Embryonic facial prominence (tissue), 1 donor: ENCODE data around the gene SMAD6.
A peak's percentile ranks its signal among the peaks of the same experiment; 100 is the strongest.
"Not testable (repeated sequence)": the region's sequence is repeated elsewhere in the genome, so short reads cannot be mapped to it uniquely, and the experiment has no call there.

ENCODE experiments used
- DNase-seq: peaks from one replicate; pipeline ENCODE4 v3.0.0-alpha.2; 2016; ENCODE audit errors: extremely low spot score

The SMAD6 gene

DNA sequence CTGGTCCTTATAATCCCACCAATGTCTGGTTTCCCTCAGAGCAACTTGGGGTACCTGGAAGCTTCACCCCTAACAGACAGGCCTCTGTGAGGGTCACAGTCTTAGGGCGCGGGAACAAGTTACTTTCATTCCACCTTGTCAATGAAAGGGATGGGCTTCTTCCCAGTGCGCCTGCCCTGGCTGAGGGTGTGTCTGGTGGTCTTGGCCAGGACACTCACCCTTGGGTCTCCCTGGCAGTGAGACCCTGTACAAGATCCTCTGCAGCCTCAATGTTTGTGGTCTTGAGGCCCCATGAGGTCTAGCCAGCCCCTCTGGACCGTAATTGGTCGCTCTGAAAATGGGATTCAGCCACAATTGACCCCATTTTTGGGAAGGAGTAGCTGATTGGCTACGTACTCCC is 40.2 kb downstream of the SMAD6 start:
- DNase-seq = no peak

DNA sequence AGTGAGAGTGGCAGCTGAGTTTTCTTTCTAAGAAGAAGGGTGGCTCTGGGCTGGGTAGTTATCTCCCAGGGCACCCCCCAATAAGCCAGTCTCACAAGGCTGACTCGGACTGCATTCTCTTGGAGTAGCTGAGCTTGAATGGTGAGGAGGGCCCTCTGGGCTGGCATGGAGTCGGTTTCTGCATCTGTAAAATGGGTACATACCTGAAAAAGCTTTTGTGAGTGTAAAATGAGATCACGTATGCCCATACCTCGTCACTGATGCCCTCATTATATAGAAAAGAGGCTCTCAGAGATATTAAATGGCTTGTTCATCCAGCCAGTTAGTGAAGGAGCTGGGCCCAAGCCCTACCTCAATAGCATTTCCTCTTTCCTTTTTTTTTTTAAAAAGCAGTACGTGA is 41.2 kb downstream of the SMAD6 start:
- no peak for DNase-seq

DNA sequence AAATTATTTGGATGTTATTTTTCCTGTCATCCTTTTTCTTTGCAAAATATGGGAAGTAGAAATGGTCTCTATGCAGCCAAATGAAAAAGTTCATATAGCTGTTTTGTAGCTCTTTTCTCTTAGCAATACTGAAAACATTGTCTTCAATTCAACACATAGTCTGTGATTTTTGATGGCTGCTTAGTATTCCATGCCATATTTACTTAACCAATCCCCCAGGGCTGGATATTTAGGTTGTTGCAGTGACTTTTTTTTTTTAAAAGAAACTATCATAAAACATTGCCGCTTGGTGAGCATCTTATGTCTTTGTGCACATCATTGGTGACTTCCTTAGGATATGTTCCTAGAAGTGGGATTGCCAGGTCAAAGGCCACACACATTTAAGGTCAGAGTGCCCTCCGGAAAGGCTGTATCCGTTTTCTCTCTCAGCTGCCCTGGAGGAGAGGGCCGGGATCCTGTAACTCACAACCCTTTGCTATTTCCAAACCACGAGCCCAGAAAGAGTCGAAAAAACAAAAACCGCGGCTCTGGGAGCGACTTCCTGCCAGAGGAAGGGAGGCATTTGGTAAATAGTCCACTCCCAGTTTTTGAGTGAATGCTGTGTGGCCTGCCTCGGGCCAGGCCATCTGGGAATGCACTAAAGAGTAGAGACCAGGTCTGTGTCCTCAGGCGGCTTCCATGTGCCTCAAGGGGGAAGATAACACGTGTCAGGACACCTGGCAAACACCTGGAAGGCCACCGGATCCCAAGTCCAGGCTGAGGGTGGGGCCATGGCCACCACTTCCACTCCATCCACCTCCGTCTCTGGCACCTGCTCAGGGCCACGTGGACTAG is 41.9 kb downstream of the SMAD6 start:
- DNase-seq = no peak

DNA sequence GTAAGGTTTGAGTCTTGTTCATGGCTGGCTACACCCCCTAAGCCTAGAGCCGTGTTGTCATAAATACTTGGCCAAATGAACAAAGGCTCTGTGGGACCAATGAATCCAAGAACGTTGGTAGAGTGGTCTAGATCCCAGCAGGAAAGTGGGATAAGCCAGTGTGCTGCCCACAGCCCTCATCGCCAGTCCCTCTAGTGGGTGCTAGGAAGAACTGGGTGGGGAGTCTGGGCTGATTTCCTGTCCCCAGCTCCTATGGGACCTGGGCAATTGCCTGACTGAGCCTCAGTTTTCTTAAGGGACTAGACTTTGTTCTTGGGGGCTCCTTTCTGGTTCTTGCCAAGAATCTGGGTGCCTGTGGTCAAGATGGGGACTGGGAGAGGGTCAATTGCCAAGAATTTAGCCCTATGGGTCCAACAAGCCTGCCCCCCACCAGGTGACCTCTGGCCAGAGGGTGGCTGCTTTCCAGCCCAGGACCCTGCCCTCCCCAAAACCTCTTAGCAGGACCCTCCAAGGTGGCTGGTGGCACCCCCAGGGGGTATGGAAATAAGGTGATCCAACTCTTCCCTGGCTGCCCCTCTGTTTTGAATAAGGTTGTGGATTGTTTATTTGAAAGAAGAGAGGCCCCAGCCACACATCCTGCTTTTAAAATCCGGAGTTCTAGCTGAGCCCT is 42.7 kb downstream of the SMAD6 start:
- DNase-seq = no peak

DNA sequence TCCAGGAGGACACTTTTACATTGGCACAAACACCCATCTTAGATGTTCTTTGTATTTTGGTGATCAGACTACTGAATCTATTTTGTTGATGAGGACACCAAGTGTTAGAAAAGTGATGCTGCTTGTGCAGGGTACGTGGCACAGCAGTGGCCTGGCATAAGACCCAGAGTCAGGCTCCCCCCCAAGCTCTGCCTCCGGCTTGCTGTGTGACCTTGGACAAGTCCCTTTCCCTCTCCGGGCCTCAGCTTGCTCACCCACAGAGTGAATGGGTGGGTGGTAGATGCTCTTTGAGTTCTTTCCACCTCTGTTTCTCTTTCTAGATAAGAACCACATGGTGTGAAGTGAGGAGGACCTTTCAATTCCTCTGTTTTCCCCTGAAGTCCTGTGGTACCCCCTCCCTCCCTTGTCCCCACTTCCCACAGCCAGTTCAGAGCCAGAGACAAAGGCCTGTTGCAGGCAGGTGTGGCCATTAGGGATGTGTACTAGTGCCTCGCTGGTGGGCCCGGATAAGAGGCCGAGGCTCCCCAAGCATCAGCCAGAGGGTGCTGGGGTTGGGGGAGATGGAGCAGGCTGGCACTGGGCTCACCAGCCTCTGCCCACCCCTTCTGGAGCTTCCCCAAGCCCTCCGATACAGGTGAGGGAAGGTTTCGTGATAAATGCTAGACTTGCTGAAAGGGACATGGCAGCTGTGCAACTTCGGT is 43.6 kb downstream of the SMAD6 start:
- DNase-seq = no peak

DNA sequence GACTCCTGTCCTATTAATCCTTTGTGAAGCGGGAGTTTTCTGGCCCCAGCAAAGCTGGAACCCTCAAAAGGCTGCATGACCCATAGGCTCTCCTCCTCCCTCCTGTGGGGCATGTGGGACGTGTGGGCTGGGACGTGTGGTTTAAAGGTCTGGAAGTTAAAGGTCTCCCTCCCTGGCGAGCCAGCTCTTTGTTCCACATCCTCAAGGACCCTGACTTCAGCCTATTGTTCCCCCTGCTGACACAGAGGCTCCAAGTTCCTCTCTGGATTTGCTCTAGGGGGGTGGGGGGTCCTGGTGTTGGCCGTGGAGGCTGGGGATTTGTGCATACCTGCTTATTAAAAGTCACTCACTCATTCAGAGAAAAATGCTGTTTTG is 44.2 kb downstream of the SMAD6 start:
- no peak for DNase-seq

DNA sequence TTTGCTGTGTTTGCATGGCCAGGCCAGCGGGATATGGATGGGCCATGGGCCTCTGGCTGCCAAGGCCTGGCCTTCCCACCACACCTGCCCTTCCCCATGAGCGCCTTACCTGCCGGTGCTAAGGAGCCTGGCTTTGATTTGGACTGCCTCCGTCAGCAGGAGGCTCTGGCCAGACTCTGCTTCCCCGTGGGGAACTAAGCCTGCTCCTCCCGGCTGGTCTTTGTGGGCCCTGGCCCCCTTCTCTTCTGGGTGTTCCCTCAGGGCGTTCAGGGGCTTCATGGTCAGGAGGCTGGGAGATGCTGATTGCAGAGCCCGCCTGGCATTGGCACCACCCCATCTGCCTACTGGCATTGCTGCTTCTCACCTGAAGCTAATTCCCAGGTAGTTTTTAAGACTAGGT is 45.2 kb downstream of the SMAD6 start:
- DNase-seq = no peak

DNA sequence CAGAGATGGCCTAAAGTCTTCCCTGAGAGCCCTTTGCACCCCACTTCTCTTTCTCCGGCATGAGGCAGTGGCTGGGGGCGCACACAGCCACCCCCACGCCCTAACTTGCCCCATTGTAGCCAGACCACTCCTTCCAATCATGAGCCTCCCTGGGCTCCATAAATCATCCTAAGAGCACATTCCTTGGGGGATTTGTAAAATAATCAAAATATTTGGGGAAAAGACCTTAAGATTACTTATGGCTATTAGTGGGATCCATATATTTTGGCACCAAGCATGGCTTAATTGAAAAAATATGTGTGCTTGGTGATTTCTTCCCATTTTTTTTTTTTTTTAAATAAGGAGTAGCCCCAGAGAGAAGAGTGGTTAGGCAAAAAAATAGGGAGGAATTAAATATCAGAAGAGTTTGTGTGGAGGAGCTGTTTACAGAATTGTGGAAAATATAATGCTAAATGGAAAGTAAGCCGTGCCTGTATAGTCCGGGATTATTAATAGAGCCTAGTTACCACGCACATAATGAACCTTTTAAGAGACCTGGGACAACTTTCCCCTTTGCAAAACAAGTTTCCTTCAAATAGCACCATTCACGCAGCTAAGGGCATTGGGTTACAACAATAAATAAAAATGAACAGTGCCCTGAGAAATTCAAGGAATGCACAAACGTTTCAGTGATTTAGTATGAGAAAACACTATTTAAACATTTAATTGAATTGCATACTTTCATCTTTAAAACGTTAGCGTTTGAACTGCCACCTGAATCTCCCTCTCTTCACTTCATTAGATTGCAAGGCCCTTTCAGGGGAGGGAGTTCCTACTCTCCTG is 46.1 kb downstream of the SMAD6 start:
- DNase-seq = peak; percentile 58

DNA sequence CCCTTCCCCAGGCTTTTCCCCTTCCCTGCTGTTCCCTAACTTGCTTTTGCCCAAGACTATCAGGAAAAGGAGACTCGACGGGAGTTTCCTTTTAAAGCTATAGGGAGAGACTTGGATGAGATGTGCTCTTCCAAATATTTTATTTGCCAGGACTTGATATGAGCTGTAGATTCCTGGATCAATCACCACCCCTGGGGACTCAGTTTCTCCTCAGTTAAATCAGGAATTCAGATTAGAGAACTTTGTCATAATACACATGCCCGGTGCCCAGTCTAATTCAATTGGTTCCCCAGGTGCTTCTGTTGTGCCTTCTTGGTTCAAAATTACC is 46.6 kb downstream of the SMAD6 start:
- DNase-seq = no peak

DNA sequence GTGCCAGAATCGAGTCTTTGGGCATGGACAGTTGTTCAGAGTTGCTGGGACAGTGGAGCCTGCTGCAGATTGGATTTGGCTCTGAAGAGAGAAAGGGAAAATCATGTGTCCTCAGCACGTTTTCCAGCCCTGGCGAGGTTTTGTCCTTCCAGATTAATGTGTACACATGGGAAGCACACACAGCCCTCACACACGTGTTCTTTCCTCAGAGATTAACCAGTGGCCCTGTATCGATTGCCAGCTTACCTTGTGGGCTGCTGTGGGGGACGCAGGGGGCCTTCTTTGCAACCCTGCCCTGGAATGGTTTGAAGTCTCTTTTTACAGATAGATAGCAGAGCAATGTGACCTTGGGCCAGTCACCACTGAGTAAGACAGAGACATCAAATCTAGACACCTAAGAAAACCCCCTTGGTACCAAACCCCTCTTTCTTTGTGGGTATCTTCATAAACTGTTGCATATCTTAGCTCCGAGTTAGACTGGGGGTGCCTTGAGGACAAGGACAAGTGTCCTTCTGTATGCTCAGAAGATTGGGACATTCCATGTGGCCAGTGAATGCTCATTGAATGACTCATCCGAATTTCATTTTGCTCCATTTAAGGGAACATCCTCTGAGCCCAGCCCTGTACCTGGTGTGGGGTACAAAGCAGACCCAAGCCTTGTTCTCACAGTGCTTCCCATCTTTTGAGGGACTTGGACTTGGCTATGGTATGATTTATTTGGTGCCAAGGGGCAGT is 48.0 kb downstream of the SMAD6 start:
- DNase-seq = no peak

DNA sequence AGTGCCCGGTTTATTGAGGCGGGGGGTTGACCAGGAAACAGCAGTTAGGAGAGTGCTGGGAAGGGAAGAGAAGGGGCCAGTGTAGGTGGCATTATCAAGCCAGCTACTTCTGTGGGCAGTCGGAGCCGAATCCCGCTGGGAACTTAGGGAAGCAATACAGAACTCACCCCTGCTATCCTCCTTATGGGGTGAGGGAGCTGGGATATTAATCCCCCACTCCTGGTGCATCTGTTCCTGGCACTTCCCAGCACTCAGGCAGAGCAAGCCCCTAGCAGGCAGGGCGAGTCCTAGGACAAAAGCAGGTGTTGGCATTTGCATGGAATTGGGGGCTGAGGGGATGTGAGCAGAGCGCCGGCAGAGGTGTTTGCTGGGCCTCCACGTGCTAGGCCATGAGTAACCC is 48.6 kb downstream of the SMAD6 start:
- no peak for DNase-seq

DNA sequence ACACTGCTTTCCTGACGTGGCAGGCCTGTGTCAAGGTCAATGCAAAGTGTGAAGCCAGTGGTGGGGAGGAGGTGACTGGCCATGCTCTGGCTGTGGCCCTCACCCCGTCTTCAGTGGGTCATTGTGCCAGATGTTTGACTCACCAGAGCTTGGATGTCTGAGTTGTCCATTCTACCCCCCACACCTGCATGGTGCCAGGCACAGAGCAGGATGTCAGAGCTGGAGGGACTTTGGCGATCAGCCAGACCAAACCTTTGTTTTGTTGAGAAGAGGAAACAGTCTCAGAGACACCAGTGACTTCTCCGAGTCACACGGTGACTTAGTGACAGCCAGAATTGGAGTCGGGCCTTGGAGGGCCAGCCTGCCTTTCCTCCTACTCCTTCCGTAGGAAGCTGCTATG is 49.5 kb downstream of the SMAD6 start:
- DNase-seq = no peak

DNA sequence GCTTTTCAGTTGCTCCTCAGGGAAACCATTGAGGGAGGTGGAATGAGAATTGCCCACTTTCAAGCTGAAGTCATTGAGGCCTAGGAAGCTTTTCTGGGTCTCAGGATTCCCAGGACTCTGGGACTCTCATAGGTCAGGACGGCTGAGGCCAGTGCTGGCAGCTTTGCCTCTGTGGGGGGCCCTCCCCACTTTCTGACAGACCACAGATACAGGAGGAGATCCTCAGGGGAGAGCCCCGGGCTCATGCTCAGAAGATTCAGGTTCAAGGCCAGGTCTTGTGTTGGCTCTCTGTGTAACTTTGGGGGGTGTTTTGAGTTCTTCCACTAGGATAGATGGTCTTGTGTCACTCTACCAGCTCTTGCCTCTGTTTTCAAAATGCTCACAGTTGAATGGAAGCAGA is 50.0 kb downstream of the SMAD6 start:
- no peak for DNase-seq

DNA sequence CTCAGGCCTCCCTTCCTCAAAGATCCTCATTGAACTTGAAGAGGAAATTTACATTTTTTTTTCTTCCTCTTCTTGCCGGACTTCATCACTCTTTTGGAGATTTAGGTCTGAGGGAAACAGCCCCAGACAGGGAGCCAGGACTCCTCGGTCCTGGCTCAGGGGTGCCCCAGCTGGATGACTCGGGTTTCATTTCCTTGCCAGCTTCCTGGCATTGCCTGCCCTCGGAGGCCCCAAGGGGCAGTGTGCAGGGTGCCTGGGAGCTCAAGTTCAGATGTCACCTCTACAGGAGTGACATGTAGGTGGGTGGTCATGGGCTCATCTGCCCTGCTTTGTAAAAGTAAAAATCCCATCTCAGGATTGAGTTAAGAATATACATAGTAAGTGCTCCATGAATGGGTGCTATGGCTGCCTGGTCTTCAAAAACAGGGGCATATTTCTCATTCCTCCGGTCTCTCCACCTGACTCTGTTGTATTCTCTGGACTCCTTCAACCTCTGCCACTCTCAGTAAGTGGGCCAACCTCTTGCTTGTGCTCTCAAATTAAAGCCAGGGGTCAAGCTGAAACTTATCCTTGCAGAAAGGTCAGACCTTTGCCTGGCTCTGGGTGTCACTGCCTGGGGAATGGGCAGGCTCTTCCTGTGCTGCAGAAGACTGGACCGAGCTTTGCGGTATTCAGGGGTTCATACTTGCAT is 51.8 kb downstream of the SMAD6 start:
- DNase-seq = no peak

DNA sequence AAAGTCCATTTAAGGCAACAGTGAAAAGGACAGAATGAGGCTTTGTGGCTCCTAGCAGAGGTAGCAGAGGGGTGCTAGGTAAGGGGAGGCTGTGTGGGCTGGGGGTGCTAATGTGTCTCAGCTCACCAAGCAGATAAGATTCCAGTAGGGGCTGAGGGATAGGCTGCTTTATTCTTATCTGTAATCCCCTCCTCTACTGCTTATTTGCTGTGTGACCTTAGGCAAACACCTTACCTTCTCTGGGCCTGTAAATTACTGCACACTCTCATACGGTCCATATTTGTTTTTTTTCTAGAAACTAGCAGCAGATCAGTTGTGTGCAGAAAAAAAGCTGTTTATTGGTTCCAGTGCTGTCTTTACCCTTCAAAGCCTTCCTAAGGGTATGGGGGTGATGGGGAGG is 52.8 kb downstream of the SMAD6 start:
- no peak for DNase-seq

DNA sequence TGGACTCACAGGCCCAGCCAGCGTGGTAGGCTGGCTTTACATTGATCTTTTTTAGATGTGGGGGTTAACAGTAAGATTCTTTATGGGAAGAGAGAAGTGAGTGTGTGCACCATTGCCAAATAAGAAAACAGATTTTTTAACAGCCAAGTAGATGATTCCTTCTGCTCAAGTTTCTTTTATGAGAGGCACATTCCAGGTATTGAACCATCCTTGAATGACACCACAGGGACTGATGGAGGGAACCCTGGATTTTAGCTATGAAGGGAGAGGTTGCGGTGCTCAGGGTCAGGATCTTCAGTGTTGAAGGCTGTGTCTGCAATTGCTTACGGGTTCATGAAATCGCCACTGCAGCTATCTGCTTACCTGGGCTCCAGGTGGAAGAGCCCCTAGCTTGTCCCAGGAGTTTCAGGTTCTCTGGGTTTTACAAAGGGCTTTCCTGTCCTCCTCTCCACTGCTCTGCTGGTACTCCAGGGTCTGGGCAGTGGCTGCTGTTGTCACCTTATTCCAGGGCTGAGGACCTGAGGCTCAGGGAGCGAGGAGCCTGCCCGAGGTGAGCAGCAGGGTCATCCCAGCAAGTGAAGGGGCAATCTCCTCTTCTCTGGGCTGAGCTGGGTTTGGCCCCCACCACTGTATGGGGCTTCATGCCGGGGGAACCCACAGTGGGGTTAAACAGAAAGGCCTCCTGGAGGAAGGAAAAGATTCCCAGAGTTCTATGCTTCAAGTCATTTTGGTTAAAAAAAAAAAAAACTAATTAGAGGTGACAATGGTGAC is 53.4 kb downstream of the SMAD6 start:
- no peak for DNase-seq

DNA sequence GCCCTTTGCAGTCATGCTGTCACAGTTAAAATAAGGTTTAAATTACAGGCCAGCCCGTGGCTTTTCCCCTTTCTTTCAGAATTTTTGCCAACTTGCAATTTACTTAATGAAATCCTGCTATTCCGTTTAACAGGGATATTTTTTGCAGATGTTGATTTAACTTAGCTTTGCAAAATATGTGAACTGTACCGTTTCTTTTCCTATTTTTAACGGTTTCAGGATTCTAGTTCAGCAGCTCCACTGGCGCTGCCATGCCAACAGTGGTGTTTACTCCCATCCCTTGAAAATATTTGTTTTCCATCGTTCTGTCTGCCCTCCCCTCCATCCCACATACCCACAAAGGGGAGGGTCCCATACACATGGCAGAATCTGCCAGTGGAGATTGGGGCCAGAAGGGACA is 54.3 kb downstream of the SMAD6 start:
- DNase-seq = peak; percentile 92

DNA sequence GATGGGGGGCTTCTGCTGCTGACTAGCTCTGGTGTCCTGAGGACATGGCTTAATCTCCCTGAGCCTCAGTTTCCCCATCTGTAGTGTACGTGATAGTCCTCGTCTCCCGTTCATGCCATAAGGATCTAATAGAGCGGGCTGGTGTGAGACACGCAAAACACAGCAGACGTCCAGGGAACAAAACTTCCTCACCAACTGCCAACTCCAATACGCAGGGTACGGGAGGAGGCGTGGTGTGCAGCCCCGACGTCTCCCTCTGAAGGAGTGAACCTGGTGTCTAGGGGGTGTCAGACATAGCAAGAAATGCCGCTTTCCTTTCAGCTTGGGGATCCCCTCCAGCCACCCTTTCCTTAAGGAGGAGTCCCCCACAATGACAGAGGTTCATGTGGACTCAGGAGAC is 55.0 kb downstream of the SMAD6 start:
- no peak for DNase-seq

DNA sequence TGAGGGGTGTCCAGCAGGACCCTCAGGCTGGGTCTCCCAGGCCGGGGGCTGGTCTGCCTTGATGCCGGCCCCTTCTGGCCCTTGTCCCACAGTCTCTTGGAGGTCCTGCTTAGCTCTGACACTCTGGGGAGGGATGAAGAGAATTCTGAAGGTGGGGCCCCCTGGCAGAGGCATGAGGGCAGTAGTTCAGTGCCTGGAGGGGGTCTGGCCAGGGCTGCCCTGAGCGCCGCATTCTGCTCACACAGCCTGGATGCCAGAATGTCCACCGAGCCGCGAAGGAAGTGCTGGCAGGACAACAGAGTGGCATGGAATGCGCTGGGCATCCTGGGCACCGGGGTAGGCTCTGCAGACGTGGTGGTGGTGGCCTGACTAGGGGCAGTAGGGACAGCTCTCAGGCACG is 55.5 kb downstream of the SMAD6 start:
- DNase-seq = no peak

DNA sequence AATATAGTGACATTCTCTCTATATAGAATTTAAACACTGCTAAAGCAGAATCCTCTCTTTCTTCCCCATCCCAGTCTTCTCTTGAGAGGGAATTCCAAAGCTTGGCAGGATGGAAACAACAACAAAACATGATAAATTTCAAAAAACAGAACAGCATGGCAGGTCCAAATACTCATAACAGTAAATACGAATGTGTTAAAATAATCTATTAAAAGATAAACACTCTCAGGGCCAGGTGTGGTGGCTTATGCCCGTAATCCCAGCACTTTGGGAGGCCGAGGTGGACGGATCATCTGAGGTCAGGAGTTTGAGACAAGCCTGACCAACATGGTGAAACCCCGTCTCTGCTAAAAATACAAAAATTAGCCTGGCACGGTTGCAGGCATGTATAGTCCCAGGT is 56.2 kb downstream of the SMAD6 start:
- DNase-seq = not testable (repeated sequence)
